Measurements from ENCODE around the gene KRT33A.

Gene KRT33A

DNA sequence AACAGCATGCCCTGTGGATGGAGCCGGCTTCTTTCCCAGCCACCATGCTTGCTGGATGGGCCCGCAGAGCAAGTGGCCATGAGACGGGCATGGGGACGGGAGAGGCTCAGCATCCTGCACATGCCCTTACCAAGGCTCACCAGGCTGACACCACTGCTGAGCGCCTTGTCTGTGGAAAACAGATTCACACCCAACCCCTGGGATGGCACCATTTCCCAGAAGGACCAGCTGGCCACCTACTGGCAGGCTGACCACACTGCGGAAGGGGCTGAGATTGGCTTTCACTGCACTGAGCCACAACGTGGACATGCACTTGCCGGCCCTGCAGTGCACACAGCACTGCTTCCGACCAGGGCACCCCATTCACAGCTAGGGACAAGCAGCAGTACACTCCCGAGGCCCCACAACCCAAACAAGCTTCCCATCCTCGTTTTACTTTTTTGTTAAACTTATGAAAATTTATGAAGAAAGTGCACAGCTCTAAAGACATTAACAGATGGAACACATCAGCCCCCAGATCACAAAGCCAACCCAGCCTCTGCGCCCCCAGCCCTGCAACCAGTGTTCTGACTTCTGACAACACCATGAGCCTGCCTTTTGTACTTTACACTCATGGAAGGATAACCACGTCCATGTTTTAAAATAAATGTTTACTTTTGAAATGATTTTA, 21.2 kb downstream of the KRT33A start:
- DNase-seq (ENCODE audit: low spot score): no peak

DNA sequence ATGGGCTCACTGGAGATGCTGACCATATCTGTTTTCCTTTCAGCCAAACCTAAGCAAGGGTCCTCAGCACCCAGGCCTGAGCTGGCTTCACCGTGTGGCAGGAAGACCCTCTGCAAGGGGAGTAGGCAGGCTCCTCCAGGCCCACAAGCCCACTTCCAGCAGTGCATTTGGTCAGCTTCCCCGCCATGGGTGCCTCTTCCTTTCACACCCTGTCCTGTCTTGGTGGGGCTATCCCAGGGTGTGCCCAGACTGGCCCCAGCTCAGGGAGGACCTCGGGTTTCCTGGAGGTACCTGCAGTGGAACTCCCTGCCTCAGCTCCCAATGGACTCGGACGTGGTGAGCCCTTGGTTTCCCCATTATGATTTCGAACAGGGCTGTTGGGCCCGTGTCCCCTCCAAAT, 22.4 kb downstream of the KRT33A start:
- no peak for DNase-seq (ENCODE audit: low spot score)

- DNase-seq (ENCODE audit: low spot score): no peak
Measured at GRCh38 chr17:41327411-41328120, 23.1 kb downstream of the KRT33A start.

DNA sequence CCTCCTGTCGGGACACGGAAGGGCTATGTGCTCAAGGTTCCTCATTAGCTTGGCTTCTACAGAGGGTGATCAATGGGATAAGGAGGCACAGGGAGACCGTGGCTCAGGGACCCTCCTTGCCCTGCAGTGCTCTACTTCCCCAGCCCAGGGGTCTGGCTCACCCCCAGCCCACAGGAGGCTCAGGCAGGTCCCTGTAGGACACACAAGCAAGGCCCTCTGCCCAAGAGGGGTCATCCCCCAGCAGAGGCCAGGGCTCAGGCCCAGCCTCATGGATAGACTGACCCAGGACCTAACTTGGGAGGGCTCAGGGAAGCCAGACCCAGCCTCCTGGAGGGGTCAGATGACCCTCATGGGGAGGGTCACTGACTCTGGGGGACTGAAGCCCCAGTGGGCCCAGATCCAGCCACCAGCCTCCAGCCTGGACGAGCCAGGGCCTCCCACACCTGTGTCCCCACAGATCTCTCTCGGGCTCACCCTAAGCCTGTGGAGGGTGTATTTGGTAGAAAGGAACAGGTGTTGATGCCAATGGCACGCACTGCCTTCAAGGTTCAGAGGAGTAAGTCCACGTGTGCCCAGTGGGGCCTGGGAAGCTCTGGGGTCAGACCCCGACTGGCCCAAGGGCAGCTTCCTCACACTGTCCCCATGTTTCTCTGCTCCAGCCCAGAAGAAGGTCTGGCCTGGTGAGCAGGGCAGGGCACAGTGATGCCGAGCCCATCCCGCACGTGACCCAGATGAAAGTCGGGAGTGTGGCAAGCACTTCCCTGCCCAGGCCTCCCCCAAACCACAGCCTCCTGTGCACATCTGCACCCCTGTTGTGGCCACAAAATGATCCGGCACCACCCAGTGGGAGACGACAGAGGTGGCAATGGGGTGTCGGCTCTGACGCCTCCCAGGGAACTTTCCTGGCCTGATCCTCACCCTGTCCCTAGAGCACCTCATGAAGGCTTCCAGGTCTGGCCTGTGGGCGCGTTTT, 24.2 kb downstream of the KRT33A start:
- no peak for DNase-seq (ENCODE audit: low spot score)

DNA sequence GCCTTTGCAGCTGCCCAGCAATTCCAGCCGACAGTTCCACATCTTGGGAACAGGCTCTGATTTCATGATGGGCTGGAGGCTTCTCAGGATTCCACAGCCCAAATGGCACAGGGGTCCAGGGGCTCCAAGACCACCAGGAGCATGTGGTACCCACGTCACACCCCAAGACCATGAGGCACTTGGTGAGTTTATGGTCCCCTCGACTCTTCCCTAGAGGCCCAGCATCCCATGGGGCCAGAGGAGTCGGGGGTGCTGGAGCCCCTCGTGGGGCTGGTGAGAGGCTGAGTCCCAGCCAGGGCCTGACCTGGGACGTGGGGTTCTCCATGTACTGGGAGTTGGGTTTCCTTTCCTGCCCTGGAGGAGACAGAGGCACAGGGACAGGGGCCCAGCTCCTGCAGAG, 25.0 kb downstream of the KRT33A start:
- DNase-seq (ENCODE audit: low spot score): no peak

- DNase-seq (ENCODE audit: low spot score): no peak
Measured at GRCh38 chr17:41325126-41325525, 25.5 kb downstream of the KRT33A start.

GRCh38 chr17:41324180-41325075, 26.2 kb downstream of the KRT33A start:
- DNase-seq (ENCODE audit: low spot score): no peak

GRCh38 chr17:41322903-41323895, 27.4 kb downstream of the KRT33A start:
- no peak for DNase-seq (ENCODE audit: low spot score)

DNA sequence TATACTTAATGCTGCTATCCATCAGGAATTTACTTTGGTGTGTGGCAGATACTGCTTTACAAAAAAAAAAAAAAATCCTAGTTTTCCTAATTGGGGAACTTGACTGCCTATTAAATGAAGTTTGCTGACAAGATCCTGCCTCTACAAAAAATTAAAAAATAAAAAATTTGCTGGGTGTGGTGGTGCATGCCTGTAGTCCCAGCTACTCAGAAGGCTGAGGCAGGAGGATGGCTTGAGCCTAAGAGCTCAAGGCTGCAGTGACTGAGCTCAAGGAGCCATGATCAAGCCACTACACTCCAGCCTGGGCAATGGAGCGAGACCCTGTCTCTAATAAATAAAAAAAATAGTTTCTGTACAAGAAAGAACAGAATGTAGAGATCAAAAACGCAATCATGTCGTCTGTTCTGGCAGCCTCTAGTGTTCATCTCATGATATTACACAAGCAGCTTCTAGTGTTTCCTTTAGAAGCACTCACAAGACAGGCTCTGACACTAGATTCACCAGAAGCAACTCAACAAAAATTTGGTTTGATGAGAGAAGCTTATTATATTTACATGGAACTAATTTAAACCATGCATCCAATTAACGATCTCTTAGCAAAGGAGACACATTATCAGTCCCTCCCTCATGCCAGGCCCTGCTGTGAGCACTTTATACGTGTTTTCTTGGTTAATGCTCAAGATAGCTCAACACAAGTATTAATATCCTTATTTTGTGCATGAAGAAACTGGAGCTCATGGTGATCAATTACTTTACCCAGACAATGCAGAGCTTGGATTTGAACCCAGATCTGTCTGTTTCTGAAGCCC, 28.3 kb downstream of the KRT33A start:
- no peak for DNase-seq (ENCODE audit: low spot score)

DNA sequence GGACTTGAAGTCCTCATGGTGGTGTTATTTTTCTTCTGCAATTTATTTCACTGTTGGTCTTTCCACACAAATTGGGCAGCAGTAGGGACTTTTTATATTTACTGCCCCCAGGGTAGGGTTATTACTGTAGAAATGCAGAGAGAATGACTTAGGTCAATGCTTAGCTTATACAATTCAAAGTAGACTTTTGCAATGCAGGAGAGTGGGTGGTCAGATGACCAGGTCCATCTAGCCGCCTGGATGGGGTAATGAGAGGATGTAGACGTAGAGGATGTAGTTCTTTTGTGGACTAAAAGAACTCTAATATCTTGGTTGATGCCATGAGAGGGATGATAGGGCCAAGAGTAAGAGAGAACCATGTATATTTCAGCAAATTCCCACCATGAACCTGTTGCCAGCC, 32.4 kb downstream of the KRT33A start:
- DNase-seq (ENCODE audit: low spot score): no peak

- DNase-seq (ENCODE audit: low spot score): no peak
Measured at GRCh38 chr17:41315814-41316445, 34.7 kb downstream of the KRT33A start.

GRCh38 chr17:41315204-41315794, 35.3 kb downstream of the KRT33A start, which contains the start of gene KRTAP17-1:
Gene KRTAP17-1, minus strand, starts transcription at chr17:41315710. Its CDS starts 60 bp downstream, at chr17:41315650.
- no peak for DNase-seq (ENCODE audit: low spot score)

DNA sequence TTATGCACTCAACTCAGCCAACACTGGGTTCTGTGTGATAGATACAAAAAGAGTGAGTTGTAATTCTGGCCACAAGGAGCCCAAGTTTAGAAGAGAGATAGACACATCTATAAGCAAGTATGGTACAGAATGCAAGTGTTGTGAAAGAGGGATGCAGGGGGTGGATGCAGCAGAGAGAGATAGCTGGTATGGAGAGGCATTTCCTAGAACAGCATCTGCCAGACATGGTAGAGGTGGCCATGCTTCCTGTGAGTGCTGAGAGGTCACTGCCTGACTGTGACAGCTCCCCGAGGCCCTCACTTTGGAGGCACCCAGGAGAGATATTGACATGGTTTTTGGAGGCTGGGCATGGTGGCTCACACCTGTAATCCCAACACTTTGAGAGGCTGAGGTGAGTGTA, 39.5 kb downstream of the KRT33A start:
- DNase-seq (ENCODE audit: low spot score): no peak

GRCh38 chr17:41308918-41309359, 41.7 kb downstream of the KRT33A start, which contains the start of gene KRTAP16-1:
Gene KRTAP16-1, minus strand, starts transcription at chr17:41309309. Its CDS starts 56 bp downstream, at chr17:41309253.
- no peak for DNase-seq (ENCODE audit: low spot score)

DNA sequence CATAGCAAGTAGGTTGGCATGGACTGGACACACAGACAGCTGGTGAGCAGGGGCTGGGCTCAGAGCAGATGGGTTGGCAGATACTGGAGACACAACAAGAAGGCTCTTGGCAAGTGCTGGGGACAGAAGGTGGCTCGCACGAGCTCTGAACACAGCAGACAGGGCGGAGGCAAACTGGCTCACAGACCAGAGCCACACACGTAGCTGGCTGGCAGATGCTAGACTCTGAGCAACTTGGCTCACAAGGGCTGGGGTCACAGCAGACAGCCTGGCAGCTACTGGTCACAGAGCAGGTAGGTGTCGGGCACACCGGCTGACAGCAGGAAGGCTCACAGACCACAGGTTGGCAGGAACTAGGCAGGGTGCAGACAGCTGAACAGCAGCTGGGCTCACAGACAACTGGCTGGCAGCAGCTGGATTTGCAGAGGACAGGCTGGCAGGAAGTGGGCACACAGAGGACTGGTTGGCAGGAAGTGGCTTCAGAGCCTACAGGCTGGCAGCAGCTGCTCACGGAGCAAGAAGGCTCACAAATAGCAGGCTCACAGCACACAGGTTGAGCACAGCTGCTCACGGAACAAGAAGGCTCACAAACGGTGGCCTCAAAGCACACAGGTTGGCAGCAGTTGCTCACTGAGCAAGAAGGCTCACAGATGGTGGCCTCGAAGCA, 42.2 kb downstream of the KRT33A start:
- DNase-seq (ENCODE audit: low spot score): no peak

DNA sequence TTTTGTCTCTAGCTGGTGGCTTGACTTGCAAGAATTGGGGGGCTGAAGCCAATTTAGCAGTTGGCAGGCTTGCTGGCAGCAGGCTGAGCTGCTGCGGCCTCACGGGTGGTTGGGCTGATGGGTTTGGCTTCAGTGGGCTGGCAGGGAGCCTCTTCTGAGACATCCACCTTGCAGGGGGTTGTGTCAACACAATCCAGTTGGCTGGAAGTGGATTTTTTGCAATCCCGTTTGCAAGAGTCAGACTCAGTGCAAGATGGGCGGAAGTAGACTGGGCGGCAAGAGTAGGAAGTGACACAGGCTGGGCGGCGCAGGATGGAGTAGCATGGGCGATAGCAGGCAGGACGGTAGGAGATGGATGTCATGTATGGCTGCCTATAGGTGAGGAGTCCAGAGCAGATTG, 43.0 kb downstream of the KRT33A start:
- no peak for DNase-seq (ENCODE audit: low spot score)

DNA sequence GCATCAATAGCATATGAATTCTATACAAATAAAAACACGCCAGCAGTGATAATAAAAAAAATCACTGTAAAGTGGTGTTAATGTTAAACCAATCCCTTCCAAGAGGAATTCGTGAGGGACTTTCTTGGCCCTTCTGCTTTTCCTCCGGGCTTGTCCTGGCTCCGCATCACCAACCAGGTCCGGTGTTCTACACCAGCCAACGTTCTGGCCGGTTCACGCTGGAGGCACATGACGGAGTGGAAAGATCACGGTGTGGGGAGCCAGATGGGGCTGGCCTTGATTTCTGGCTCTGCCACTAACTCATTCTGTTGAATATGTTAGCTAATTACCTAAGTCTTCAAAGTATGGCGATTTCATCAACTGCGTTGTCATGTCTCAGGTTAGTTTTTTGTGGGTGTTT, 46.5 kb downstream of the KRT33A start:
- DNase-seq (ENCODE audit: low spot score): no peak

DNA sequence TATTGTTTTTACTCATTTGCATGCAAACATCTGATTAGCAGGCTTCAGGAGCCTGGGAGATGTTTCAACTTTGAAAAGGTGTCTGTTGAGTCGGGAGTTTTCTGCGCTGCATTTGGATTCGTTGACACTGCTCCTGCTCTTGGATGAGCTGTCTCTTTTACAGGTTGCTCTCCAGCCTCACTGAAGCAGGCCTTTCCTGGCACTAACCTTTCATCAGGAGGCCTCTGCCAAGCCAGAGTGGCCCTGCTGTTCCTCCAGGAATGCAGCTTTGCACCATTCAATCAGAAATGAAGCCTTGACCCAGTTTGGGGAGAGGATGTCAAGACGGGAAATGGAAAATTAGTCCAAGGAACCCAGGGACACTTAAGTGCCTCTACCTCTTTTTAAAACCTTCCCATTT, 47.6 kb downstream of the KRT33A start:
- DNase-seq (ENCODE audit: low spot score): no peak
